Astrocyte of the cerebellum (primary cell): ENCODE results near the gene NEURL1.
A peak's percentile ranks its signal among the peaks of the same experiment; 100 is the strongest.
"Not testable (repeated sequence)": the region's sequence is repeated elsewhere in the genome, so short reads cannot be mapped to it uniquely, and the experiment has no call there.

ENCODE experiments used
- DNase-seq: peaks from one replicate; pipeline ENCODE4 v3.0.0-alpha.2; 2011; ENCODE audit warnings: low read depth
- H3K4me3 ChIP-seq: 2 replicates; pipeline ENCODE4 v1.5.1; 2011; ENCODE audit warnings: mild to moderate bottlenecking, low read depth, low read length, moderate library complexity
- CTCF ChIP-seq: IDR thresholded peaks from 2 replicates; pipeline ENCODE4 v1.5.1; 2012; ENCODE audit warnings: low read length, low read depth, moderate library complexity, mild to moderate bottlenecking; ENCODE audit errors: missing control alignments
- in situ Hi-C: cut with HindIII; loops from 2 replicates; pipeline ENCODE4 v1.10.0; 2017; ENCODE audit warnings: low sequenced_read_pairs

NEURL1 gene

GRCh38 chr10:103499881-103500280 is 6.4 kb downstream of the NEURL1 start:
- TF ChIP-seq CTCF = no peak
- DNase-seq = no peak
- in situ Hi-C loops = no loop called here
- H3K4me3 ChIP-seq = no peak overlapping the region

GRCh38 chr10:103500481-103500880 is 7.0 kb downstream of the NEURL1 start:
- no peak overlapping the region for H3K4me3 ChIP-seq
- no peak for DNase-seq
- no peak for TF ChIP-seq CTCF
- in situ Hi-C loops = no loop called here

DNA sequence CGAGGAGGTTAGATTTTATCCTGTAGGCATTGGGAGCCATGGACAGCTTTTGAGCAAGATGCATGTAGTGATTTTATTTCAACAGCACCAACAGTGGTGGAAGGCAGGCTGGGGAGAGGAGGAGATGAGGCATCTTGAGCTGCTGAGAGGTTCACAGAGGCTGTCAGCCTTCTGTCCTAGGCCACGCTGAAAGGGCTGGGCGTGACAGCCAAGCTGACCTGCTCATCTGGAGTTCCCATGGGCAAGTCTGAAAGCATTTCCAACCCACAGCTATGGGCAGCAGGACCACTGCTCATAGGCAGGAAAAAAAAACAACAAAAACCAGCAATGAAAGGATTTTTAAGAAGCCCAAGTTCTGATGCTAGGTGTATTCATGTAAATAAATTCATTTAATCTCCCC is 7.7 kb downstream of the NEURL1 start:
- DNase-seq = no peak
- in situ Hi-C loops = no loop called here
- H3K4me3 ChIP-seq = no peak overlapping the region
- TF ChIP-seq CTCF = no peak

DNA sequence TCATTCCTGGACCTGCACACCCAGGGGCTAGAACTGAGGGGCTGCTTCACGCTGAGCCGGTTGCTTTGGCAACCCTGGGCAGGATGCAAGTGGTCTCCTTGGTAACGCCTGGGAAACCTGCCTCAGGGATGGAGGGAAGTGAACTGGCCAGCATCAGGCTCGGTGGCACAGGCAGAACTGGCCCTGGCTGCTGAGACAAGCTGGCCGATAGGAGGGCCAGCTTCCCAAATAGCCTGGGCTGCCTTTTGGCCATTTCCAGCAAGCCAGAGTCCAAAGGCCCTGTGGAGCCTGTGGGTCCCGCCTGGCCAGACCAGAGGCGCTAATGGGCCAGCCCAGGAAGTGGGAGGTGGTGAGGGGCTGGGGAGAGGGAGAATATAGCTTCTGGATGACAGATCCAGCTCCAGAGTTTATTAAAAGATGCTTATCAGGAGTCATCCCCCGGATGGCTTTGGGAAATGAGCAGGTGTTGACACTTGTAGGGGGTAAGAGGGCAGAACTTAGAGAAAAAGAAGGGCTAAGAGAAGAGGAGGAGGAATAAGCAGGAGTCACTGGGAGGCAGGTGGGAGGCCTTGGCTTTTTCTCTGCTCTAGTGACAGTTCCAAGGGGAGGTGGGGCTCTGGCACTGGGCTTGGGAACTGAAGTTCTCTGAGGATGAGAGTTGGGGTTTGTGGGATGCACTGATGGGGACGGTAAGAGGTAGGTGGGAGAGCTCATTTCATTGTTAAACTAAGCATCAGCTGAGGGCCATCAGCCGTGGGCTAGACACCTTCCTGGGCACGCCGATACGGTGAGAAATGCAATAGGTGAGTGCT is 9.6 kb downstream of the NEURL1 start:
- in situ Hi-C loops = no loop called here
- DNase-seq = no peak
- H3K4me3 ChIP-seq = no peak overlapping the region
- TF ChIP-seq CTCF = no peak

- H3K4me3 ChIP-seq, in situ Hi-C loops, DNase-seq: not testable (repeated sequence)
These were observed 10.3 kb downstream of the NEURL1 start for GRCh38 chr10:103503777-103504176.

GRCh38 chr10:103504181-103504783 is 10.8 kb downstream of the NEURL1 start:
- in situ Hi-C loops = no loop called here
- peak; percentile 94 for DNase-seq
- no peak for TF ChIP-seq CTCF
- H3K4me3 ChIP-seq = no peak overlapping the region

DNA sequence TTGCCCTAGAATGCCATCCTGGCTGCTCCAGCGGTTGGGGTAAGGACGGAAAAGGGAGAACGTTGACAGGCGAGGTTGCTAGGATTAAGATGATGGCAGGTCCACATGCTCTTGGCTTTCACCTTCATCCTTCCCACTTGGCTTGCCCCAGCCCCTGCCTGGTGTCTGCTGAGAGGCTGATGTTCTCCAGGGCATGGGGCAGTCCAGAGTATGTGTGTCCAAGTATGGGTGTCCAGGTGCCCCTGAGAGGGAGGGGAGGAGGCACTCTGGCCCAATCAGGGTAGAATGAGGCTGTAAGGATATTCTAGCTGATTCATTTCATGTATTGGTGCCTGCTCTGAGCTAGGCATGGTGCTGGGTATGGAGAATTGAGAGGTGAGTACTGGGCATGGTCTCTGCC is 12.6 kb downstream of the NEURL1 start:
- TF ChIP-seq CTCF = no peak
- H3K4me3 ChIP-seq = no peak overlapping the region
- no peak for DNase-seq
- in situ Hi-C loops = no loop called here
